ENCODE data around the gene S100A10. TPM values are rescaled to one million over a fixed set of nuclear protein-coding genes. Genes with fewer than 3 reads are reported as not detected.

Gene S100A10
- total RNA-seq, 1 experiment from 2014 or later: 161 TPM

- TF ChIP-seq FOXP4 (CRISPR knock-in tag; IDR thresholded peaks at IDR 0.05): no peak
- TF ChIP-seq TEAD4 (CRISPR knock-in tag; IDR thresholded peaks at IDR 0.05): no peak
- TF ChIP-seq ZNF396 (CRISPR knock-in tag; IDR thresholded peaks at IDR 0.05; ENCODE audit: borderline replicate concordance): no peak
- no peak for TF ChIP-seq CREB1 (CRISPR knock-in tag; IDR thresholded peaks at IDR 0.05)
- no peak for TF ChIP-seq ELF4 (CRISPR knock-in tag; IDR thresholded peaks at IDR 0.05; ENCODE audit: low read depth)
- TF ChIP-seq ERG (CRISPR knock-in tag; IDR thresholded peaks at IDR 0.05): no peak
- no peak for TF ChIP-seq TP53 (CRISPR knock-in tag; IDR thresholded peaks at IDR 0.05)
- TF ChIP-seq PREB (CRISPR knock-in tag; IDR thresholded peaks at IDR 0.05; ENCODE audit: borderline replicate concordance): no peak
These were observed 27.2 kb upstream of the S100A10 start (continued) for GRCh38 chr1:152020849-152021248.

- peak; percentile 65 for ATAC-seq
- H3K4me1 Mint-ChIP-seq: peaks cover 35% of the 10 kb centered on the region
- H3K36me3 Mint-ChIP-seq: no peaks in the 10 kb centered on the region
- H3K27me3 Mint-ChIP-seq (ENCODE audit: low read depth): no peaks in the 10 kb centered on the region; the same call in 1 of the 2 replicates
- TF ChIP-seq KAT7 (CRISPR knock-in tag; IDR thresholded peaks at IDR 0.05; ENCODE audit: borderline replicate concordance) (no peak), CTCF (IDR thresholded peaks at IDR 0.05) (peak; percentile 62)
- peaks cover 6% of the 10 kb centered on the region for H3K9me3 Mint-ChIP-seq
- ChIA-PET POLR2A (no interaction called here), CTCF (interaction anchor here (0.6 to 2.7 kb wide), 7 partner anchors 9 to 137 kb away, joined by 3 to 17 read pairs (median 6); partner anchors contain the start of gene S100A11)
- no peak overlapping the region for H3K27ac Mint-ChIP-seq
- H3K4me3 Mint-ChIP-seq: no peak overlapping the region
- peak; percentile 75 for DNase-seq (ENCODE audit: low spot score)
These were observed 24.9 kb upstream of the S100A10 start for GRCh38 chr1:152018537-152018936.

- Mint-ChIP-seq H3K4me3 (no peak overlapping the region), H3K9me3 (peaks cover 6% of the 10 kb centered on the region), H3K36me3 (no peaks in the 10 kb centered on the region), H3K27me3 (ENCODE audit: low read depth) (no peaks in the 10 kb centered on the region; the same call in 1 of the 2 replicates), H3K27ac (no peak overlapping the region), H3K4me1 (peaks cover 27% of the 10 kb centered on the region)
- POLR2A ChIA-PET: no interaction called here
- DNase-seq (ENCODE audit: low spot score): no peak
- CTCF ChIA-PET: interaction anchor here (3.5 to 5.4 kb wide), 4 partner anchors 13 to 81 kb away, joined by 37 to 87 read pairs (median 46); partner anchors contain the start of gene S100A11
- no peak for ATAC-seq
- TF ChIP-seq IRF1 (CRISPR knock-in tag; IDR thresholded peaks at IDR 0.05): no peak
- TF ChIP-seq E2F1 (CRISPR knock-in tag; IDR thresholded peaks at IDR 0.05): no peak
- no peak for TF ChIP-seq NR3C1 (CRISPR knock-in tag; conservative IDR thresholded peaks at IDR 0.05; ENCODE audit: low read depth)
- no peak for TF ChIP-seq ATF6 (CRISPR knock-in tag; IDR thresholded peaks at IDR 0.05)
- no peak for TF ChIP-seq SP1 (CRISPR knock-in tag; conservative IDR thresholded peaks at IDR 0.05)
- no peak for TF ChIP-seq ZNF219 (CRISPR knock-in tag; IDR thresholded peaks at IDR 0.05; ENCODE audit: borderline replicate concordance)
- no peak for TF ChIP-seq TCF7 (CRISPR knock-in tag; IDR thresholded peaks at IDR 0.05; ENCODE audit: low read depth)
- no peak for TF ChIP-seq SOX15 (CRISPR knock-in tag; IDR thresholded peaks at IDR 0.05)
- no peak for TF ChIP-seq ZNF532 (CRISPR knock-in tag; IDR thresholded peaks at IDR 0.05; ENCODE audit: borderline replicate concordance)
These were observed 22.1 kb upstream of the S100A10 start for GRCh38 chr1:152015766-152016165.

Data from WTC11 (cell line).